HG03095 (cell line): ENCODE data around the gene NOB1.

Experiments
- ATAC-seq: cut with Tn5 transposase; IDR thresholded peaks from one replicate; pipeline ENCODE4 v1.9.1; 2021; ENCODE audit warnings: moderate library complexity; ENCODE audit not compliant: unreplicated experiment

The NOB1 gene

GRCh38 chr16:69724414-69724873 is 30.3 kb downstream of the NOB1 start:
- ATAC-seq = no peak

- no peak for ATAC-seq
These were observed 33.2 kb downstream of the NOB1 start for GRCh38 chr16:69721441-69721957.

GRCh38 chr16:69720822-69721430 is 33.8 kb downstream of the NOB1 start:
- no peak for ATAC-seq

- no peak for ATAC-seq
These were observed 36.5 kb downstream of the NOB1 start for GRCh38 chr16:69718111-69718764.

- no peak for ATAC-seq
These were observed 37.7 kb downstream of the NOB1 start for GRCh38 chr16:69717066-69717465.

GRCh38 chr16:69712914-69713581 is 41.7 kb downstream of the NOB1 start:
- ATAC-seq = no peak

- ATAC-seq = no peak
These were observed 42.4 kb downstream of the NOB1 start for GRCh38 chr16:69712277-69712676.

GRCh38 chr16:69711115-69711740 is 43.5 kb downstream of the NOB1 start:
- no peak for ATAC-seq

GRCh38 chr16:69709456-69710084 is 45.2 kb downstream of the NOB1 start:
- ATAC-seq = no peak

GRCh38 chr16:69707920-69708683 is 46.6 kb downstream of the NOB1 start:
- ATAC-seq = no peak

- ATAC-seq = no peak
These were observed 47.8 kb downstream of the NOB1 start for GRCh38 chr16:69706975-69707340.

GRCh38 chr16:69706256-69706974 is 48.3 kb downstream of the NOB1 start:
- no peak for ATAC-seq

- ATAC-seq = no peak
These were observed 51.1 kb downstream of the NOB1 start for GRCh38 chr16:69703638-69704037.

- no peak for ATAC-seq
These were observed 52.9 kb downstream of the NOB1 start for GRCh38 chr16:69701866-69702265.

GRCh38 chr16:69701452-69701851 is 53.3 kb downstream of the NOB1 start:
- ATAC-seq = no peak

GRCh38 chr16:69699915-69700314 is 54.8 kb downstream of the NOB1 start:
- ATAC-seq = no peak

- no peak for ATAC-seq
These were observed 56.3 kb downstream of the NOB1 start for GRCh38 chr16:69698404-69698803.

- no peak for ATAC-seq
These were observed 60.8 kb downstream of the NOB1 start for GRCh38 chr16:69693916-69694315.

GRCh38 chr16:69691980-69692911 is 62.5 kb downstream of the NOB1 start:
- ATAC-seq = no peak
